ENCODE measurements around the gene NR6A1. TPM values are rescaled to one million over a fixed set of nuclear protein-coding genes. Genes with fewer than 3 reads are reported as not detected.

NR6A1 gene
- total and polyA plus RNA-seq, 12 donors, result 0.29 to 2.0 (median 1.2) TPM

GRCh38 chr9:124569942-124570341 lies 201.2 kb downstream of the NR6A1 start:
- no peak overlapping the region for H3K4me3 ChIP-seq
- ATAC-seq (no peak), DNase-seq (no peak)
- no peak for TF ChIP-seq CTCF (IDR thresholded peaks at IDR 0.05)
- 70 to 76% methylated on average over 2 of the region's 2 CpGs for WGBS, 2 donors
- no peaks in the 10 kb centered on the region for H3K36me3 ChIP-seq
- H3K9me3 ChIP-seq, result no peaks in the 10 kb centered on the region
- H3K4me1 ChIP-seq, result peaks cover 0 to 7% (median 0%) of the 10 kb centered on the region in 9 donors
- intact Hi-C loops (cut with DNase I), result no loop called here
- H3K27ac ChIP-seq, result no peak overlapping the region
- H3K27me3 ChIP-seq, result no peaks in the 10 kb centered on the region

- H3K27me3 ChIP-seq, result no peaks in the 10 kb centered on the region
- H3K27ac ChIP-seq, result no peak overlapping the region
- intact Hi-C loops (cut with DNase I), result no loop called here
- 82 to 85% methylated on average over 4 of the region's 4 CpGs for WGBS, 2 donors
- H3K9me3 ChIP-seq, result no peaks in the 10 kb centered on the region
- ATAC-seq (no peak), DNase-seq (no peak)
- H3K4me3 ChIP-seq, result no peak overlapping the region
- H3K36me3 ChIP-seq, result no peaks in the 10 kb centered on the region
- no peak for TF ChIP-seq CTCF (IDR thresholded peaks at IDR 0.05)
- H3K4me1 ChIP-seq, result peaks cover 0 to 10% (median 0%) of the 10 kb centered on the region in 9 donors
Observed at GRCh38 chr9:124567362-124567761, 203.7 kb downstream of the NR6A1 start.

- ATAC-seq, result peak in 5 of 8 donors; percentile 58 to 87 (median 79)
- peak; percentile 30 to 34 for DNase-seq
- no peaks in the 10 kb centered on the region for H3K36me3 ChIP-seq
- no peak overlapping the region for H3K4me3 ChIP-seq
- whole genome bisulfite sequencing, 2 donors, result 37 to 47% methylated on average over 6 of the region's 6 CpGs
- H3K4me1 ChIP-seq, result peaks cover 0 to 10% (median 0%) of the 10 kb centered on the region in 9 donors
- H3K27me3 ChIP-seq, result no peaks in the 10 kb centered on the region
- no peaks in the 10 kb centered on the region for H3K9me3 ChIP-seq
- no peak overlapping the region for H3K27ac ChIP-seq
- no peak for TF ChIP-seq CTCF (IDR thresholded peaks at IDR 0.05)
- intact Hi-C loops (cut with DNase I), result no loop called here
Observed at GRCh38 chr9:124562328-124562727, 208.8 kb downstream of the NR6A1 start.

- DNase-seq (no peak), ATAC-seq (no peak)
- intact Hi-C loops (cut with DNase I), result loop anchor here in 1 of 10 donors (10.0 kb wide), 1 partner anchor 155 kb away; no protein-coding TSS in a partner anchor
- WGBS, 2 donors, result 66 to 71% methylated on average over 2 of the region's 2 CpGs
- H3K9me3 ChIP-seq, result no peaks in the 10 kb centered on the region
- H3K36me3 ChIP-seq, result no peaks in the 10 kb centered on the region
- no peak for TF ChIP-seq CTCF (IDR thresholded peaks at IDR 0.05)
- H3K4me1 ChIP-seq, result peaks cover 0 to 10% (median 0%) of the 10 kb centered on the region in 9 donors
- H3K27ac ChIP-seq, result no peak overlapping the region
- no peaks in the 10 kb centered on the region for H3K27me3 ChIP-seq
- H3K4me3 ChIP-seq, result no peak overlapping the region
Observed at GRCh38 chr9:124559871-124560270, 211.2 kb downstream of the NR6A1 start.

All from heart right ventricle (tissue), 16 donors.